Upper lobe of left lung (tissue), 6 donors: Measurements from ENCODE around the gene C10orf88. TPM values are rescaled to one million over a fixed set of nuclear protein-coding genes. Genes with fewer than 3 reads are reported as not detected.

Experiments
- ATAC-seq, 2 donors: fragments of 200-7000 bp; cut with Tn5 transposase; one replicate each; pipeline ENCODE4 v1.9.1; 2022; ENCODE audit warnings: mild to moderate bottlenecking in 2 of 2, moderate library complexity in 2 of 2; ENCODE audit not compliant: low FRiP score in 2 of 2
- DNase-seq, 2 donors: peaks; one replicate each; pipeline ENCODE4 v3.0.0-alpha.2; 2019 to 2020
- H3K27ac ChIP-seq, 4 donors: fragments of 200-600 bp; sonication (generic); one replicate each; pipeline ENCODE4 v1.5.1; 2016 to 2019
- H3K27me3 ChIP-seq, 4 donors: fragments of 200-600 bp; sonication (generic); one replicate each; pipeline ENCODE4 v1.5.1; 2017 to 2019
- H3K36me3 ChIP-seq, 4 donors: fragments of 200-600 bp; sonication (generic); one replicate each; pipeline ENCODE4 v1.5.1; 2016 to 2019
- H3K4me1 ChIP-seq, 4 donors: fragments of 200-600 bp; sonication (generic); one replicate each; pipeline ENCODE4 v1.5.1; 2018 to 2019
- H3K4me3 ChIP-seq, 4 donors: fragments of 200-600 bp; sonication (generic); one replicate each; pipeline ENCODE4 v1.5.1; 2017 to 2019; ENCODE audit warnings: mild to moderate bottlenecking in 2 of 4, moderate library complexity in 1 of 4
- H3K9me3 ChIP-seq, 4 donors: fragments of 200-600 bp; sonication (generic); one replicate each; pipeline ENCODE4 v1.5.1; 2018 to 2019
- EP300 ChIP-seq, 4 donors: sonication (generic); formaldehyde crosslinking; IDR thresholded peaks; one replicate each; pipeline ENCODE4 v1.5.1; 2017; ENCODE audit warnings: antibody characterized with exemption in 4 of 4, control low read depth in 2 of 4
- POLR2A ChIP-seq, 4 donors: fragments of 450-650 bp; IDR thresholded peaks; one replicate each; pipeline ENCODE4 v1.5.1; 2016 to 2017; ENCODE audit warnings: antibody characterized with exemption in 4 of 4, mild to moderate bottlenecking in 2 of 4
- POLR2AphosphoS5 ChIP-seq, 2 donors: sonication (generic); formaldehyde crosslinking; IDR thresholded peaks; one replicate each; pipeline ENCODE4 v1.5.1; 2017; ENCODE audit warnings: antibody characterized with exemption in 2 of 2
- WGBS, 2 donors: methylation state at CpG; one replicate each; pipeline ENCODE4 v1.1.5; 2017 to 2018; 5-methylcytosine and 5-hydroxymethylcytosine counted together
- total RNA-seq, 6 donors: library from RNA; depleted of rRNA in 4 of 6; stranded (reverse); fragments of >200 nt in 4 of 6; gene quantifications; one replicate each; pipeline versions ENCODE4 v1.1.0 to v1.2.1, GENCODE V29; 2016 to 2021
- TF ChIP-seq, protein P1 (sequence below), 6 experiments: fragments of 450-650 bp in 4 of 6; fragments of 200-600 bp in 2 of 6; sonication (generic) in 2 of 6; IDR thresholded peaks; one replicate each; pipeline ENCODE4 v1.5.1; 2016 to 2019; ENCODE audit warnings: antibody characterized with exemption in 6 of 6
- donor health status: DM: no; HTN: no; CAD: no; lungs with moderate emphysema.
- donor health status: DM: no; HTN: yes; CAD: no; lungs with severe emphysema.

Gene C10orf88
- total RNA-seq, 6 donors from 2014 or later: 3.9 to 8.8 (median 5.4) TPM

DNA sequence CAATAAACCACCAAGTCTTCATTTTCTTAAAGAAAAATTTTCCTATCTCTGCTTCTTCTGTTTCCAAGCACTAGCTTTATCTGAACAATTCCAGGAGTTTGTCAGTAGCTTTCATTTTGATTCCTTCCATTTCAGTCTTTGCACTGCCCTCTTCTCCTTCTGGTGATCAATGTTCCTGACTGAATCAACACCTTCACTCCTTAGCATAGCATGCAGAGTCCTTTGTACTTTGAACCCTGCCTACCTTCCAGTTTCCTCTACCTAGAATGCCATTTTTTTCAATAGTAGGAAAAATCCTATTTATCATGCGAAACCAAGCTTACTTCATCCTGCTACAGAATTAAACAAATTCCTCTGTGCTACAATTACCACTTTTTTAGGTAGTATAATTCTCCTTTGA is 1.9 kb upstream of the C10orf88 start:
- no peak for DNase-seq
- Histone ChIP-seq H3K4me1 (peaks cover 9 to 26% (median 21%) of the 10 kb centered on the region in 4 donors), H3K4me3 (no peak overlapping the region), H3K27me3 (no peaks in the 10 kb centered on the region), H3K36me3 (no peaks in the 10 kb centered on the region), H3K27ac (no peak overlapping the region), H3K9me3 (no peaks in the 10 kb centered on the region)
- no peak for TF ChIP-seq POLR2AphosphoS5 (IDR thresholded peaks at IDR 0.05)
- TF ChIP-seq, protein P1, sequence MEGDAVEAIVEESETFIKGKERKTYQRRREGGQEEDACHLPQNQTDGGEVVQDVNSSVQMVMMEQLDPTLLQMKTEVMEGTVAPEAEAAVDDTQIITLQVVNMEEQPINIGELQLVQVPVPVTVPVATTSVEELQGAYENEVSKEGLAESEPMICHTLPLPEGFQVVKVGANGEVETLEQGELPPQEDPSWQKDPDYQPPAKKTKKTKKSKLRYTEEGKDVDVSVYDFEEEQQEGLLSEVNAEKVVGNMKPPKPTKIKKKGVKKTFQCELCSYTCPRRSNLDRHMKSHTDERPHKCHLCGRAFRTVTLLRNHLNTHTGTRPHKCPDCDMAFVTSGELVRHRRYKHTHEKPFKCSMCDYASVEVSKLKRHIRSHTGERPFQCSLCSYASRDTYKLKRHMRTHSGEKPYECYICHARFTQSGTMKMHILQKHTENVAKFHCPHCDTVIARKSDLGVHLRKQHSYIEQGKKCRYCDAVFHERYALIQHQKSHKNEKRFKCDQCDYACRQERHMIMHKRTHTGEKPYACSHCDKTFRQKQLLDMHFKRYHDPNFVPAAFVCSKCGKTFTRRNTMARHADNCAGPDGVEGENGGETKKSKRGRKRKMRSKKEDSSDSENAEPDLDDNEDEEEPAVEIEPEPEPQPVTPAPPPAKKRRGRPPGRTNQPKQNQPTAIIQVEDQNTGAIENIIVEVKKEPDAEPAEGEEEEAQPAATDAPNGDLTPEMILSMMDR (IDR thresholded peaks at IDR 0.05): no peak
- TF ChIP-seq POLR2A (IDR thresholded peaks at IDR 0.05): no peak
- TF ChIP-seq EP300 (IDR thresholded peaks at IDR 0.05): no peak
- ATAC-seq: no peak
- WGBS, 2 donors: 90 to 97% methylated on average over 1 of the region's 1 CpG

DNA sequence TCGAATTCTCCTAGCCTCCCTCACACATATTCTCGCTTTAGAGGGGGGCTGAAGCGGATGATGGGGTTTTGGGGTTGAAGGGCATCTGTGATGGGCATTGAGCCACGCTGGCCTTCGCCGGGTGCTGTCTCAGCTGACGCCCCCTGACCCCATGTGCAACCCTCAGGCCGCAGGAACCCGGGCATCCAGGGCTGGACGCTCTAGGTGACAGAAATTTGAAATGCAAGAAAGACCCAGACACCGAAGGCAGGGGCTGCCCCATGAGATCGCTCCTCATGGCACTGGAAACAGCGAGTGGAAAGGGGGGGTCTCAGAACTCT is 664 bp upstream of the C10orf88 start:
- TF ChIP-seq POLR2AphosphoS5 (IDR thresholded peaks at IDR 0.05) (no peak), EP300 (IDR thresholded peaks at IDR 0.05) (no peak), POLR2A (IDR thresholded peaks at IDR 0.05) (no peak)
- TF ChIP-seq, protein P1 (IDR thresholded peaks at IDR 0.05): no peak

DNA sequence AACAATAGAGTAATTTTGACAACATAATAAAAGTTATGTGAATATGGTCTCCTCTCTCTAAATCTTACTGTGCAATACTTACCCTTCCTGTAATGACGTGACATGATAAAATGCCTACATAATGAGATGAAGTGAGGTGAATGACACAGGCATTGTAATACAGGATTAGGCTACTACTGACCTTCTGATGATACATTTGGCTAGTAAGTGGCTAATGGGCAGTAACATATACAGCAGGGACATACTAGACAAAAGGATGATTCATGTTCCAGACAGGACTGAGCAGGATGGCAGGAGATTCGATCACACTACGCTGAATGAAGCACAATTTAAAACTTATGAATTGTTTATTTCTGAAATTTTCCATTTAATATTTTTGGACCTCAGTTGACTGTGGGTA is 4.7 kb downstream of the C10orf88 start:
- no peak overlapping the region for H3K4me3 ChIP-seq
- peaks cover 0 to 41% (median 9%) of the 10 kb centered on the region in 4 donors for H3K36me3 ChIP-seq
- 96 to 98% methylated on average over 3 of the region's 3 CpGs for WGBS, 2 donors
- no peak for TF ChIP-seq EP300 (IDR thresholded peaks at IDR 0.05)
- TF ChIP-seq POLR2A (IDR thresholded peaks at IDR 0.05): no peak
- TF ChIP-seq POLR2AphosphoS5 (IDR thresholded peaks at IDR 0.05): no peak
- TF ChIP-seq, protein P1 (IDR thresholded peaks at IDR 0.05): no peak
- DNase-seq (no peak), ATAC-seq (no peak)
- H3K27me3 ChIP-seq: no peaks in the 10 kb centered on the region
- no peak overlapping the region for H3K27ac ChIP-seq
- peaks cover 6 to 21% (median 16%) of the 10 kb centered on the region in 4 donors for H3K4me1 ChIP-seq
- no peaks in the 10 kb centered on the region for H3K9me3 ChIP-seq

More for the DNA sequence above, 664 bp upstream of the C10orf88 start:
- ATAC-seq (no peak), DNase-seq (peak in 1 of 2 donors; percentile 71)
- peaks cover 9 to 26% (median 21%) of the 10 kb centered on the region in 4 donors for H3K4me1 ChIP-seq
- no peak overlapping the region for H3K27ac ChIP-seq
- no peaks in the 10 kb centered on the region for H3K27me3 ChIP-seq
- peak overlapping the region in 3 of 4 donors; percentile 74 to 94 (median 92) for H3K4me3 ChIP-seq
- H3K36me3 ChIP-seq: no peaks in the 10 kb centered on the region
- 66 to 72% methylated on average over 13 of the region's 13 CpGs for WGBS, 2 donors
- H3K9me3 ChIP-seq: no peaks in the 10 kb centered on the region

DNA sequence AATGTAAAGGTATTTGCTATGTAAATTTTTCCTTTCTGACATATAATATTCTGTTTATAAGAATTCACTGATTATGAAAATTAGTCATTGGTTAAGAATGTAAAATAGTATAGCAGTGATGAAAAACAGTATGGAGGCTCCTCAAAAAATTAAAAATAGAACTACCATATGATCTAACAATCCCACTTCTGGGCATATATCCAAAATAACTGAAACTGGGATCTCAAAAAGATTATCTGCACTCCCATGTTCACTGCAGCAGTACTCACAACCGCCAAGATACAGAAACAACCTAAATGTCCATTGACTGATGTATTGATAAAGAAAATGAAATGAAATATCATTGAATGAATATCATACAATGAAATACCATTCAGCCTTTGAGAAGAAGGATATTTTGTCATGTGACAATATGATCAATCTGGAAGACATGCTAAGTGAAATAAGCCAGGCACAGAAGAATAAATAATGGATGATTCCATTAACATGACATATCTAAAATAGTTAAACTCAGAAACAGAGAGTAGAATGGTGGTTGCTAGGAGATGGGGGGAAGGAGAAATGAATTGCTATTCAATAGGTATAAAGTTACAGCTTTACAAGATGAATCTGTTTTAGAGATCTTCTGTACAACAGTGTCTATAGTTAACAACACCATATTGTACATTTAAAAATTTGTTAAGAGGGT is 14.0 kb downstream of the C10orf88 start:
- H3K27ac ChIP-seq: no peak overlapping the region
- H3K4me3 ChIP-seq: no peak overlapping the region
- no peaks in the 10 kb centered on the region for H3K9me3 ChIP-seq
- no peaks in the 10 kb centered on the region for H3K27me3 ChIP-seq
- TF ChIP-seq, protein P1 (IDR thresholded peaks at IDR 0.05): no peak
- TF ChIP-seq POLR2A (IDR thresholded peaks at IDR 0.05) (no peak), POLR2AphosphoS5 (IDR thresholded peaks at IDR 0.05) (no peak), EP300 (IDR thresholded peaks at IDR 0.05) (no peak)
- peaks cover 3 to 36% (median 14%) of the 10 kb centered on the region in 4 donors for H3K36me3 ChIP-seq
- ATAC-seq (no peak), DNase-seq (no peak)
- no peaks in the 10 kb centered on the region for H3K4me1 ChIP-seq
- 73 to 80% methylated on average over 1 of the region's 1 CpG for WGBS, 2 donors
